ENCODE results near the gene SCN3A.

DNA sequence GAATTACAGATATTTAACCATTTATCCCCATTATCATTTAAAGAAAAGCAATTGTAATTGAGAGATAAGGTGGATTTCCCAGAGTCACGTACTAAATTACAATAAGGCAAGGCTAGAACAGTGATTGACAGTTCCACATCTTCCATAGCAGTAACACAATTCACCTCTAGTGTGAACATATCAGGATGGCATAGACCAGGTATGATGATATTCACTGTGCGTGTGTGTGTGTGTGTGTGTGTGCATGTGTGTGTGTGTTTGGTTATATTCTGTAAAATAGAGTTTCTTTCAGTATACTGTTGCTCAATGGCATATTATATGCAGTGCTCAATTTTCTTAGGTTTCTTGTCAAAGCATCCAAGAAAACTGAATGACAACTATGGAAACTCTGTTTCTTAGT, 37.1 kb upstream of the SCN3A start:
- TF ChIP-seq, protein P1, sequence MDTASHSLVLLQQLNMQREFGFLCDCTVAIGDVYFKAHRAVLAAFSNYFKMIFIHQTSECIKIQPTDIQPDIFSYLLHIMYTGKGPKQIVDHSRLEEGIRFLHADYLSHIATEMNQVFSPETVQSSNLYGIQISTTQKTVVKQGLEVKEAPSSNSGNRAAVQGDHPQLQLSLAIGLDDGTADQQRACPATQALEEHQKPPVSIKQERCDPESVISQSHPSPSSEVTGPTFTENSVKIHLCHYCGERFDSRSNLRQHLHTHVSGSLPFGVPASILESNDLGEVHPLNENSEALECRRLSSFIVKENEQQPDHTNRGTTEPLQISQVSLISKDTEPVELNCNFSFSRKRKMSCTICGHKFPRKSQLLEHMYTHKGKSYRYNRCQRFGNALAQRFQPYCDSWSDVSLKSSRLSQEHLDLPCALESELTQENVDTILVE (CRISPR knock-in tag; IDR thresholded peaks at IDR 0.05): no peak
- TF ChIP-seq SNRNP70 (IDR thresholded peaks at IDR 0.05; ENCODE audit: low read depth, low read length) (no peak), BHLHE40 (IDR thresholded peaks at IDR 0.05; ENCODE audit: low read length) (no peak), TOPORS (CRISPR knock-in tag; IDR thresholded peaks at IDR 0.05) (no peak)

Measured in HepG2 (cell line).